ENCODE measurements around the gene CAMP.
A peak's percentile ranks its signal among the peaks of the same experiment; 100 is the strongest.
"Not testable (repeated sequence)": the region's sequence is repeated elsewhere in the genome, so short reads cannot be mapped to it uniquely, and the experiment has no call there.

Gene CAMP

GRCh38 chr3:48258530-48258929 lies 35.2 kb downstream of the CAMP start:
- no peak for DNase-seq (ENCODE audit: low read depth)

- DNase-seq (ENCODE audit: low read depth): no peak
These were observed 44.5 kb downstream of the CAMP start for GRCh38 chr3:48267782-48268181.

GRCh38 chr3:48268381-48268935 lies 45.2 kb downstream of the CAMP start:
- DNase-seq (ENCODE audit: low read depth): no peak

- no peak for DNase-seq (ENCODE audit: low read depth)
These were observed 45.8 kb downstream of the CAMP start for GRCh38 chr3:48268936-48269561.

GRCh38 chr3:48269592-48269991 lies 46.3 kb downstream of the CAMP start:
- DNase-seq (ENCODE audit: low read depth): no peak

- DNase-seq (ENCODE audit: low read depth): no peak
These were observed 47.0 kb downstream of the CAMP start for GRCh38 chr3:48270306-48270705.

- DNase-seq (ENCODE audit: low read depth): not testable (repeated sequence)
These were observed 47.9 kb downstream of the CAMP start for GRCh38 chr3:48271223-48271622.

- no peak for DNase-seq (ENCODE audit: low read depth)
These were observed 48.6 kb downstream of the CAMP start for GRCh38 chr3:48271763-48272498.

- DNase-seq (ENCODE audit: low read depth): peak; percentile 23
These were observed 50.4 kb downstream of the CAMP start for GRCh38 chr3:48273594-48274211.

GRCh38 chr3:48274452-48274851 lies 51.2 kb downstream of the CAMP start:
- no peak for DNase-seq (ENCODE audit: low read depth)

Data from non-pigmented ciliary epithelial cell (primary cell).